Smooth muscle cell (in vitro differentiated cells): Measurements from ENCODE around the gene OR6A2. TPM values are rescaled to one million over a fixed set of nuclear protein-coding genes. Genes with fewer than 3 reads are reported as not detected.
A peak's percentile ranks its signal among the peaks of the same experiment; 100 is the strongest.

Experiments
- DNase-seq: peaks from one replicate; lab custom pipeline; 2025; ENCODE audit not compliant: unreplicated experiment; lab: John Stamatoyannopoulos, UW
- H2AFZ ChIP-seq: fragments of 200-600 bp; sonication (generic); 2 replicates; pipeline ENCODE4 v1.6.0; 2016; ENCODE audit warnings: antibody characterized with exemption, low read depth, mild to moderate bottlenecking
- H3F3A ChIP-seq: fragments of 200-600 bp; sonication (generic); 2 replicates; pipeline ENCODE4 v1.6.0; 2017; ENCODE audit warnings: antibody characterized with exemption, low read depth
- H3K27ac ChIP-seq: fragments of 200-600 bp; sonication (generic); 2 replicates; pipeline ENCODE4 v1.5.1; 2016; ENCODE audit warnings: low read depth, mild to moderate bottlenecking
- H3K27me3 ChIP-seq: fragments of 200-600 bp; sonication (generic); 2 replicates; pipeline ENCODE4 v1.6.1; 2016; ENCODE audit warnings: low read depth, mild to moderate bottlenecking
- H3K36me3 ChIP-seq: fragments of 200-600 bp; sonication (generic); 2 replicates; pipeline ENCODE4 v1.5.1; 2016; ENCODE audit warnings: low read depth
- H3K4me1 ChIP-seq: fragments of 200-600 bp; sonication (generic); 2 replicates; pipeline ENCODE4 v1.5.1; 2016; ENCODE audit warnings: low read depth
- H3K4me2 ChIP-seq: fragments of 200-600 bp; sonication (generic); 2 replicates; pipeline ENCODE4 v1.6.0; 2016; ENCODE audit warnings: mild to moderate bottlenecking
- H3K4me3 ChIP-seq: fragments of 200-600 bp; sonication (generic); 2 replicates; pipeline ENCODE4 v1.5.1; 2016; ENCODE audit warnings: mild to moderate bottlenecking
- H3K79me2 ChIP-seq: fragments of 200-600 bp; sonication (generic); 2 replicates; pipeline ENCODE4 v1.6.0; 2016; ENCODE audit warnings: low read depth, mild to moderate bottlenecking
- H3K9ac ChIP-seq: fragments of 200-600 bp; sonication (generic); 2 replicates; pipeline ENCODE4 v1.6.0; 2016; ENCODE audit warnings: low read depth
- H3K9me3 ChIP-seq: fragments of 200-600 bp; sonication (generic); replicated peaks from 2 replicates; pipeline ENCODE4 v1.5.1; 2016; ENCODE audit warnings: low read depth
- H4K20me1 ChIP-seq: fragments of 200-600 bp; sonication (generic); 2 replicates; pipeline ENCODE4 v1.6.0; 2016; ENCODE audit warnings: low read depth
- CTCF ChIP-seq: fragments of 200-600 bp; sonication (generic); IDR thresholded peaks from 2 replicates; pipeline ENCODE4 v1.5.1; 2017; ENCODE audit warnings: borderline replicate concordance, mild to moderate bottlenecking, antibody characterized with exemption; ENCODE audit not compliant: insufficient read depth, poor library complexity, severe bottlenecking
- WGBS: methylation state at CpG from one replicate; pipeline ENCODE4 v1.1.7; 2016; ENCODE audit warnings: low lambda C conversion rate; 5-methylcytosine and 5-hydroxymethylcytosine counted together
- polyA plus RNA-seq: library from polyadenylated mRNA; unstranded; fragments of >200 nt; fragmentation: Nextera tagmentation; extraction: Ambion mirVana; gene quantifications from 2 replicates; pipeline ENCODE4 v1.2.1, GENCODE V29; 2016
- total RNA-seq: library from RNA; depleted of rRNA; stranded (reverse); fragments of >200 nt; gene quantifications from 2 replicates; pipeline ENCODE4 v1.2.3, GENCODE V29; 2014

The OR6A2 gene
- total and polyA plus RNA-seq, 2 experiments from 2014 or later: 0.40 TPM; not detected in 1

DNA sequence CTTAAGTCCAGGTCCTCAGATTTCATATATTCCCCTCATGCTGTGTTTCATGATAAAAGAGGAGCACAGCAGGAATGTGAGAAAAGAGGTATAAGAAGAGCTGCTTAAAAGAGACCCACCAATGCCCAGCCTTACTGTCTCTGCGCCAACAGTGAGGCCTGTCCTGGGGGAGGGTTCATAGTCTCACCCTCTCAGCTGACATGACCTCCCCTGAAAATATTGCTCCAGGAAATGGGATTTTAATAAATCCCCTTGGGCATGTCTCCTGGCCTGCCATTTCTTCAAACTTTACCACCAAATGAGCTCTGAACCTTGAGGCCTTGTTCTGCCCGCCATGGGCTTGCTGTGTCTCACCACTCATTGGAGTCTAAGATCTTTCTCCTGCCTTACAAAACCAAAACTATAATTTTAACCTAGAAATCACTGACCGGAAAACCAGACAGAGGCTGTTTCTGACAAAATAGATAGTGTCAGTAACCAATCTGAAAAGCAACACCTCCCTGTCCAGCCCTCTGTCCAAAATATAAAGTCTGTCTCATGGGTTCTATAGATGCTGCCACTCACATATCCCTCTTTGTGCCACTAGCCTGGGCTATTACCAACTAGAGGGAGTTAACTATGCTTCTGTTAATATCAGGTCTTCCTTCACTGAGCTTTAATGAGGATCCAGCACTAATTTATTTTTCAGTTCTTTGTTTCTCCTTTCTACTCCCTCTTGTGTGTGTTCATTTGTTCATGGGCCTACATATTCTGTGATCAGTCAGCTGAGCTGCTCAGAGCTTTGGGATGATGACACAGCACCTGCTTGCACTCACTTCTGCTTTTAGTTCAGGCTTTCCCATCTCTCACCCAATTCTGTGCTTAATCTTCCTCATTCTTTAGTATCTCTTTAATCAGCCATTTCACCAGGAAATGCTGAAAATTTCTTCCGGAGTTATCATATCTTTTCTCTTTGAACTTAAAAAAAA is 27.3 kb downstream of the OR6A2 start, which contains the start of gene OR2AG2:
OR2AG2 (minus strand) TSS at position 51 of the 968 bp plus-strand sequence. CDS start 3,019 bp downstream, outside the sequence.
- H3K9me3 ChIP-seq: no peaks in the 10 kb centered on the region
- no peak within 1 kb of the TSS for H3K4me3 ChIP-seq
- no peaks in the 10 kb centered on the region for H3K36me3 ChIP-seq
- H3K4me1 ChIP-seq: no peaks in the 10 kb centered on the region
- H3K79me2 ChIP-seq: no peaks in the 10 kb centered on the region
- no peaks in the 10 kb centered on the region for H3K27me3 ChIP-seq
- TF ChIP-seq CTCF: no peak
- WGBS: 71% methylated on average over 4 of the region's 4 CpGs
- H2AFZ ChIP-seq: no peak within 1 kb of the TSS
- no peak within 1 kb of the TSS for H3K9ac ChIP-seq
- no peaks in the 10 kb centered on the region for H3F3A ChIP-seq
- H3K4me2 ChIP-seq: no peak within 1 kb of the TSS
- DNase-seq: no peak
- no peak within 1 kb of the TSS for H3K27ac ChIP-seq
- no peaks in the 10 kb centered on the region for H4K20me1 ChIP-seq

DNA sequence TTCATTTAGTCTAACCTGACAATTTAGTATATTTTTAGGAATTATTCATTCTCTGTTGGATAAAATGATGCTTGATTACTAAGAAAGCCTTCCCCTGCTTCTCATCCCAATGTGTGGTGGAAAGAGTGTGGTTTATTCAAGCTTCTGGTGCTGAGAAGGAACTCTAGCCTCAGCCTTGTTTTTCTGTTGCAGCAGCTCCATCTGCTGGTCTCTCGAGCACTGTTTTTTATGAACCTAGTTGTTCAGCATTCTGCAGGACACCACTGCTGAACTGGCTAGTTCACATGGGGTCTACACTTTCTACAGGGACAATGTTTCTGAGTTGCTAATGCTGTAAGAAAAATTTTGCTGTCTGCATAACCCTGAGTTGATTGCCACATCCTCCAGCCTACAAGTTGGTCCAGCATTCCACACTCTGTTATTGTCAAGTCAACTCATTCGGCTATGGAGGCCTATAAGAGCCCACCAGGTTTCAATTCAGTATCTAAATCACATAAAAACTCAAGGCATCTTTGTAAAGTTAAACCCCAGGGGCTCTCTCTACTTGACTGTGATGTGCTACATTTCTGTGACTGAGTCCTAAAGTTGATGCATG is 42.0 kb downstream of the OR6A2 start:
- no peak overlapping the region for H3K9ac ChIP-seq
- H3K27me3 ChIP-seq: no peaks in the 10 kb centered on the region
- H3F3A ChIP-seq: no peaks in the 10 kb centered on the region
- DNase-seq: no peak
- H2AFZ ChIP-seq: no peak overlapping the region
- no peaks in the 10 kb centered on the region for H3K9me3 ChIP-seq
- 50% methylated on average over 2 of the region's 2 CpGs for WGBS
- H3K79me2 ChIP-seq: no peaks in the 10 kb centered on the region
- H4K20me1 ChIP-seq: no peaks in the 10 kb centered on the region
- no peak overlapping the region for H3K4me2 ChIP-seq
- H3K4me3 ChIP-seq: no peak overlapping the region
- no peaks in the 10 kb centered on the region for H3K36me3 ChIP-seq
- H3K4me1 ChIP-seq: no peaks in the 10 kb centered on the region
- no peak overlapping the region for H3K27ac ChIP-seq
- peak; percentile 57 for TF ChIP-seq CTCF

GRCh38 chr11:6755953-6756347 is 43.5 kb downstream of the OR6A2 start:
- Histone ChIP-seq H3F3A (no peaks in the 10 kb centered on the region), H3K79me2 (no peaks in the 10 kb centered on the region), H3K27ac (no peak overlapping the region), H3K4me1 (no peaks in the 10 kb centered on the region), H3K36me3 (no peaks in the 10 kb centered on the region), H3K9ac (no peak overlapping the region), H3K9me3 (no peaks in the 10 kb centered on the region), H3K4me2 (no peak overlapping the region), H3K4me3 (no peak overlapping the region), H2AFZ (no peak overlapping the region), H3K27me3 (no peaks in the 10 kb centered on the region), H4K20me1 (no peaks in the 10 kb centered on the region)
- no peak for TF ChIP-seq CTCF
- no peak for DNase-seq
- WGBS: 95% methylated on average over 1 of the region's 1 CpG
